ENCODE results near the gene KIAA0825. TPM values are rescaled to one million over a fixed set of nuclear protein-coding genes. Genes with fewer than 3 reads are reported as not detected.

KIAA0825 gene
- total and polyA plus RNA-seq, 2 of the 8 experiments (the other 6 are each of a cell fraction or from before 2014, with no cell fraction given), result 0.60 to 1.0 TPM

DNA sequence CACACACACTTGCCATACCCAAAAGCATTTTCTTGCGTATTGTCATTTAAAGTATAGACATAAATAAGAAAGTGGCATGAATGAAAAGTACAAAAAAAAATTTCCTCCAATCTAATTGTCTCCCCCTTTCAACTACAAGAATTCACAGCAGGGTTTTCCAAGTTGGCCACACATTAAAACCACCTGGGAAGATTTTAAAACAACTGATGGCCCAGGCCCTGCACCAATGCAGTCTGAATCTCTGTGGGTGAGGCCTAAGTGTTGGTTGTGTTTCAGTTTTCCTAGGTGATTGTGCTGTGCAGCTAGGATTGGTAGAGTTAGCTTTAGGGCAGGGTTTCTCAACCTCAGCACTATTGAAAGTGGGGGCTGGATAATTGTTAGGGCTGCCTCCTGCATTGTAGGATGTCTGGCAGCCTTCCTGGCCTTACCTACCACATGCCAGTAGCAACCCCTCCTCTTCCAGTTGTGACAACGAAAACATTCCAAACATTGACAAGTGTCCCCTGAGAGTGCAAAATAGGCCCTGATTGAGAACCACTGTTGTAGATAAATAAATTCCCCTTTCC, 337.1 kb downstream of the KIAA0825 start:
- Histone ChIP-seq H4K20me1 (replicated peaks in 1 of 2; ENCODE audit: control insufficient read depth in 1 of 2, insufficient read depth in 2 of 2, low read length in 2 of 2) (peaks cover 0 to 6% of the 10 kb centered on the region in 2 experiments), H2AK5ac (ENCODE audit: low read depth, low read length) (no peak overlapping the region), H2BK12ac (ENCODE audit: low read depth, low read length) (no peak overlapping the region), H3K14ac (ENCODE audit: insufficient read length) (no peak overlapping the region), H3K23me2 (ENCODE audit: low read depth, low read length) (no peaks in the 10 kb centered on the region; the same call in 1 of the 2 replicates), H3K79me2 (ENCODE audit: control insufficient read depth in 1 of 2, insufficient read depth in 2 of 2, low read length in 2 of 2) (peaks cover 0 to 81% of the 10 kb centered on the region in 2 experiments; a peak in 2 of 4 replicates), H2BK15ac (ENCODE audit: low read length) (no peak overlapping the region), H3K4me3 (ENCODE audit: extremely low read depth in 1 of 4, insufficient read depth in 2 of 4, low read depth in 3 of 4, low read length in 4 of 4) (no peak overlapping the region), H3K9me3 (ENCODE audit: insufficient read depth in 2 of 2, low read depth in 1 of 2, low read length in 1 of 2) (no peaks in the 10 kb centered on the region), H3K79me1 (ENCODE audit: low read depth, low read length) (no peaks in the 10 kb centered on the region), H3K27ac (ENCODE audit: low read depth, low read length) (peak overlapping the region; percentile 26; the same call in 1 of the 2 replicates), H3K18ac (ENCODE audit: extremely low read depth, low read length) (no peak overlapping the region), H3K4ac (replicated peaks; ENCODE audit: insufficient read length, low read depth, low read length) (no peak overlapping the region), H4K5ac (ENCODE audit: insufficient read length, low read depth, low read length) (no peak overlapping the region), H3K4me2 (ENCODE audit: insufficient read depth in 1 of 2, low read depth in 2 of 2, low read length in 2 of 2) (0 out of 4 replicates have a peak overlapping the region, but pooled peaks of 1 of the 2 experiments have one; percentile 22), H2AFZ (ENCODE audit: low read length) (no peak overlapping the region), H2BK5ac (ENCODE audit: low read depth, low read length) (0 out of 2 replicates have a peak overlapping the region, but pooled peaks have one; percentile 3), H3K36me3 (ENCODE audit: control insufficient read depth in 2 of 4, insufficient read depth in 4 of 4, low read length in 3 of 4) (peaks cover 0 to 3% (median 0%) of the 10 kb centered on the region in 4 experiments; a peak in 2 of 8 replicates), H4K91ac (replicated peaks; ENCODE audit: insufficient read length, low read length) (no peak overlapping the region), H2BK20ac (ENCODE audit: low read length) (no peak overlapping the region), H3K4me1 (replicated peaks in 1 of 4; ENCODE audit: control insufficient read depth in 3 of 4, insufficient read depth in 4 of 4, low read length in 3 of 4) (peaks cover 2 to 7% (median 6%) of the 10 kb centered on the region in 4 experiments; a peak in 6 of 7 replicates), H4K8ac (ENCODE audit: extremely low read depth, insufficient read depth, low read length) (no peak overlapping the region), H3K9ac (replicated peaks in 1 of 4; ENCODE audit: extremely low read depth in 1 of 4, low read depth in 3 of 4, low read length in 3 of 4) (no peak overlapping the region), H3K56ac (replicated peaks; ENCODE audit: insufficient read length, low read depth, low read length) (no peak overlapping the region), H2BK120ac (replicated peaks; ENCODE audit: low read depth, low read length) (no peak overlapping the region), H3K23ac (ENCODE audit: insufficient read length) (no peak overlapping the region), H3K27me3 (replicated peaks in 1 of 4; ENCODE audit: control insufficient read depth in 3 of 4, extremely low read depth in 1 of 4, insufficient read depth in 3 of 4, low read length in 3 of 4) (no peaks in the 10 kb centered on the region)
- TF ChIP-seq CHD2 (IDR thresholded peaks at IDR 0.05; ENCODE audit: low read length) (no peak), ZNF274 (IDR thresholded peaks at IDR 0.05; ENCODE audit: borderline replicate concordance, extremely low read depth, low read length) (no peak), TEAD4 (IDR thresholded peaks at IDR 0.05; ENCODE audit: low read depth, low read length) (0 out of 2 replicates have a peak, but pooled peaks have one; percentile 1), SP2 (IDR thresholded peaks at IDR 0.05; ENCODE audit: low read length) (no peak), SP4 (IDR thresholded peaks at IDR 0.05; ENCODE audit: low read length) (no peak)
- peak; percentile 78 for FAIRE-seq
- no peak for DNase-seq (ENCODE audit: low read depth in 1 of 2, low spot score in 2 of 2)
- ChIA-PET POLR2A (ENCODE audit: partially characterized antibody) (no interaction called here), CTCF (ENCODE audit: partially characterized antibody) (no interaction called here)
- 85% methylated on average over 2 of the region's 2 CpGs; no CpG with 5 or more reads in 1 of the 2 experiments for WGBS, 2 experiments (ENCODE audit: extremely low coverage in 1 of 2, insufficient coverage in 1 of 2, insufficient read length in 1 of 2, insufficient replicate concordance in 2 of 2, low coverage in 1 of 2, low lambda C conversion rate in 2 of 2, missing lambda C conversion rate in 1 of 2)
